ENCODE results near the gene ST6GALNAC2.

Gene ST6GALNAC2

GRCh38 chr17:76561799-76562268 is 23.8 kb downstream of the ST6GALNAC2 start:
- peak overlapping the region; percentile 29 for H3K4me3 ChIP-seq (ENCODE audit: low read depth, low read length)

DNA sequence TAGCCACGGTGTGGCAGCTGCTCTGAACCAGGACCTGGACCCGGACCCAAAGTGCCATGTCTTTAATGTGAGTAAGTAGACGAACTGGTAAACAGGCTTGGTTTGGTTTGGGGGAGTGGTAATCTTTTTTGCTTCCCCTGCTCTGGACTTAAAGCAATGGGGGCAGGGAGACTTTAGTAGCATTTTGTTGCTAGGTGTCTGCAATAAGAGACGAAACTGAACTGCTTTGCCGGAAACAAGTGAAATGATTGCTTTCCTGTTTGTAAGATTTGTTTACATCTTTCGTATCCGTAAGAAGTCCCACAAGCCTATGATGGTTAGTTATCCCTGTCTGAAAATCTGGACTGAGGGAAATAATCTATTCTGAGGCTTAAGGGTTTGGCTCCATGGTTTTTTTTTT is 24.3 kb downstream of the ST6GALNAC2 start:
- peak overlapping the region; percentile 29 for H3K4me3 ChIP-seq (ENCODE audit: low read depth, low read length)
- TF ChIP-seq, protein P1, sequence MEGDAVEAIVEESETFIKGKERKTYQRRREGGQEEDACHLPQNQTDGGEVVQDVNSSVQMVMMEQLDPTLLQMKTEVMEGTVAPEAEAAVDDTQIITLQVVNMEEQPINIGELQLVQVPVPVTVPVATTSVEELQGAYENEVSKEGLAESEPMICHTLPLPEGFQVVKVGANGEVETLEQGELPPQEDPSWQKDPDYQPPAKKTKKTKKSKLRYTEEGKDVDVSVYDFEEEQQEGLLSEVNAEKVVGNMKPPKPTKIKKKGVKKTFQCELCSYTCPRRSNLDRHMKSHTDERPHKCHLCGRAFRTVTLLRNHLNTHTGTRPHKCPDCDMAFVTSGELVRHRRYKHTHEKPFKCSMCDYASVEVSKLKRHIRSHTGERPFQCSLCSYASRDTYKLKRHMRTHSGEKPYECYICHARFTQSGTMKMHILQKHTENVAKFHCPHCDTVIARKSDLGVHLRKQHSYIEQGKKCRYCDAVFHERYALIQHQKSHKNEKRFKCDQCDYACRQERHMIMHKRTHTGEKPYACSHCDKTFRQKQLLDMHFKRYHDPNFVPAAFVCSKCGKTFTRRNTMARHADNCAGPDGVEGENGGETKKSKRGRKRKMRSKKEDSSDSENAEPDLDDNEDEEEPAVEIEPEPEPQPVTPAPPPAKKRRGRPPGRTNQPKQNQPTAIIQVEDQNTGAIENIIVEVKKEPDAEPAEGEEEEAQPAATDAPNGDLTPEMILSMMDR (IDR thresholded peaks at IDR 0.05; ENCODE audit: low read depth, low read length): no peak

More at GRCh38 chr17:76561799-76562268, 23.8 kb downstream of the ST6GALNAC2 start:
- TF ChIP-seq, protein P1 (IDR thresholded peaks at IDR 0.05; ENCODE audit: low read depth, low read length): no peak

DNA sequence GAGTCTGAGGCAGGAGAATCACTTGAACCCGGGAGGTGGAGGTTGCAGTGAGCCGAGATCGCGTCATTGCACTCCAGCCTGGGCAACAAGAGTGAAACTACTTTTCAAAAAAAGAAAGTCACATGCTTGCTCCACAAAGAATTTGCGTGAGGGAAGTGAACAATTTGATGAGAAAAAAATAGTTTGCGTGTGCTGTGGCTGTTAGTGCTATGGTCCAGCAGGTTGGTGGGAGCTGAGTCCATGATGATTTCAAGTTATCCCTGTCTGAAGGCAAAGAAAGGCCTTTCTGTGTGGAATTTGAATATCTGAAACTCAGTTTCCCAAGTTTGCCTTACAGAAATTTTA is 24.8 kb downstream of the ST6GALNAC2 start:
- peak overlapping the region; percentile 29 for H3K4me3 ChIP-seq (ENCODE audit: low read depth, low read length)
- TF ChIP-seq, protein P1 (IDR thresholded peaks at IDR 0.05; ENCODE audit: low read depth, low read length): no peak

DNA sequence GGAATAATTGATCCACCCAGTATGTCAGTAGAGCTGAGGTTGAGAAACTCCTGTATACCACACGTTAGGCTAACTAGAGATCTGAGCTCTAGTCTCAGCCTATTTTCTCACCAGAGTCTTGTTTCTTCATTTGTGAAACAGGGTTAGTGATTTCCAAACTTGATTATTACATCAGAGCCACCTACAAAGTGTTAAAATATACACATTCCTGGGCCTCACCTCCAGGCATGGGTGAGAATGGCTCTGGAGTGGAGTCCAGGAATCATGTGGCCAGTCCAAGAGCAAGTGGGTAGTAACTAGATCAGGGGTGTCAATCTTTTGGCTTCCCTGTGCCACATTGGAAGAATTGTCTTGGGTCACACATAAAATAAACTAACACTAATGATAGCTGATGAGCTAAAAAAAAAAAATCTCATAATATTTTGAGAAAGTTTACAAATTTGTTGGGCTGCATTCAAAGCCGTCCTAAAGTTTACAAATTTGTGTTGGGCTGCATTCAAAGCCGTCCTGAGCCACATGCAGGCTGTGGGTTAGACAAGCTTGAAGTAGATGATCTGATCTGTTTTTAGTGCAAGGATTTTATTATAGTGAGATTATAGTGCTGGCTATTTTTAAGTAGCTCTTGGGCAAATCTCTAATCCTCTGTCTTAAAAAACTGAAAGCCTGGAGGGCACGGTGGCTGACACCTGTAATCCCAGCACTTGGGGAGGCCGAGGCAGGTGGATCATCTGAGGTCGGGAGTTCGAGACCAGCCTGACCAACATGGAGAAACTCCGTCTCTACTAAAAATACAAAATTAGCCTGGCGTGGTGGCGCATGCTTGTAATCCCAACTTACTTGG is 25.4 kb downstream of the ST6GALNAC2 start:
- H3K4me3 ChIP-seq (ENCODE audit: low read depth, low read length): peak overlapping the region; percentile 29
- TF ChIP-seq, protein P1 (IDR thresholded peaks at IDR 0.05; ENCODE audit: low read depth, low read length): no peak

- H3K4me3 ChIP-seq (ENCODE audit: low read depth, low read length): peak overlapping the region; percentile 94
These were observed 26.2 kb downstream of the ST6GALNAC2 start for GRCh38 chr17:76559460-76559859.

GRCh38 chr17:76558198-76559095 is 27.2 kb downstream of the ST6GALNAC2 start:
- H3K4me3 ChIP-seq (ENCODE audit: low read depth, low read length): peak overlapping the region; percentile 94
- TF ChIP-seq, protein P1 (IDR thresholded peaks at IDR 0.05; ENCODE audit: low read depth, low read length): peak; percentile 32; the same call in 1 of the 2 replicates

- TF ChIP-seq, protein P1 (IDR thresholded peaks at IDR 0.05; ENCODE audit: low read depth, low read length): peak; percentile 49
- H3K4me3 ChIP-seq (ENCODE audit: low read depth, low read length): peak overlapping the region; percentile 94
These were observed 28.1 kb downstream of the ST6GALNAC2 start for GRCh38 chr17:76557368-76558197.
